ENCODE measurements around the gene ALMS1. TPM values are rescaled to one million over a fixed set of nuclear protein-coding genes. Genes with fewer than 3 reads are reported as not detected.
"Not testable (repeated sequence)": the region's sequence is repeated elsewhere in the genome, so short reads cannot be mapped to it uniquely, and the experiment has no call there.

The ALMS1 gene
- polyA plus RNA-seq, 3 donors = 0.55 to 5.2 (median 0.64) TPM

DNA sequence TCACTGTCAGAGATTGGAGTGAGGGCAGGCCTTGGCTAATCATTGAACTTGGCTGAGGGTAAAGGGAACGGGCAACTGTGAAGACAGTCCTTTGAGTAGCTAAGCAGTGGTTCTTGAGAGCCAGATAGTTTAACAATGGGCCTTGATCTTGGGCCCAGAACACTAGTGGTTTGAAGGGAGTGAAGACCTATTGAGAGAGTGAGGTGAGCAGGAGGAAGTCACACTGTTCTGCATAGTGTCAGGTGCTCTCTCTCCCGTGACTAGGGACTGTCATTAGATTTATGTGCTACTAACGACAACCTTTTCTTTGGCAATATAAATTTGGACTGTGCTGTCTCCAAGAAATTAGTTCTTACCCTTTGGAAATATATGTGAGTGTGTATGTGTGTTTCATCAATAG, 44.6 kb upstream of the ALMS1 start:
- no peak overlapping the region for H3K4me3 Mint-ChIP-seq
- H3K4me1 Mint-ChIP-seq = peaks cover 3% of the 10 kb centered on the region
- no peaks in the 10 kb centered on the region for H3K36me3 ChIP-seq (replicated peaks in 1 of 2; ENCODE audit: control insufficient read depth in 1 of 2, insufficient read depth in 2 of 2, low read length in 2 of 2)
- TF ChIP-seq, protein P1, sequence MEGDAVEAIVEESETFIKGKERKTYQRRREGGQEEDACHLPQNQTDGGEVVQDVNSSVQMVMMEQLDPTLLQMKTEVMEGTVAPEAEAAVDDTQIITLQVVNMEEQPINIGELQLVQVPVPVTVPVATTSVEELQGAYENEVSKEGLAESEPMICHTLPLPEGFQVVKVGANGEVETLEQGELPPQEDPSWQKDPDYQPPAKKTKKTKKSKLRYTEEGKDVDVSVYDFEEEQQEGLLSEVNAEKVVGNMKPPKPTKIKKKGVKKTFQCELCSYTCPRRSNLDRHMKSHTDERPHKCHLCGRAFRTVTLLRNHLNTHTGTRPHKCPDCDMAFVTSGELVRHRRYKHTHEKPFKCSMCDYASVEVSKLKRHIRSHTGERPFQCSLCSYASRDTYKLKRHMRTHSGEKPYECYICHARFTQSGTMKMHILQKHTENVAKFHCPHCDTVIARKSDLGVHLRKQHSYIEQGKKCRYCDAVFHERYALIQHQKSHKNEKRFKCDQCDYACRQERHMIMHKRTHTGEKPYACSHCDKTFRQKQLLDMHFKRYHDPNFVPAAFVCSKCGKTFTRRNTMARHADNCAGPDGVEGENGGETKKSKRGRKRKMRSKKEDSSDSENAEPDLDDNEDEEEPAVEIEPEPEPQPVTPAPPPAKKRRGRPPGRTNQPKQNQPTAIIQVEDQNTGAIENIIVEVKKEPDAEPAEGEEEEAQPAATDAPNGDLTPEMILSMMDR (IDR thresholded peaks at IDR 0.05) = no peak
- peaks cover 3 to 6% (median 5%) of the 10 kb centered on the region in 3 donors for H3K27me3 Mint-ChIP-seq (ENCODE audit: low read depth in 3 of 3)
- H3K4me3 ChIP-seq (replicated peaks in 1 of 3; ENCODE audit: low read depth in 2 of 3, low read length in 3 of 3) = no peak overlapping the region
- intact Hi-C loops (cut with micrococcal nuclease) = no loop called here
- H3K27ac ChIP-seq (ENCODE audit: low read depth in 1 of 2, low read length in 2 of 2) = no peak overlapping the region
- no peak overlapping the region for H3K4me2 ChIP-seq (replicated peaks; ENCODE audit: extremely low read depth, low read length, poor library complexity, severe bottlenecking)
- no peak overlapping the region for H2AFZ ChIP-seq (ENCODE audit: insufficient read depth, low read depth, low read length, poor library complexity, severe bottlenecking)
- no peaks in the 10 kb centered on the region for H3K9me3 ChIP-seq (replicated peaks in 1 of 2; ENCODE audit: control insufficient read depth in 1 of 2, insufficient read depth in 1 of 2, low read length in 2 of 2)
- H3K27ac Mint-ChIP-seq = no peak overlapping the region
- no peak for DNase-seq
- H4K20me1 ChIP-seq (ENCODE audit: insufficient read depth, low read length) = no peaks in the 10 kb centered on the region
- no peak overlapping the region for H3K9ac ChIP-seq (ENCODE audit: insufficient read depth, low read length, poor library complexity, severe bottlenecking)
- H3K27me3 ChIP-seq (ENCODE audit: control insufficient read depth in 2 of 2, insufficient read depth in 2 of 2, low read length in 2 of 2) = no peaks in the 10 kb centered on the region
- H3K4me1 ChIP-seq (ENCODE audit: control insufficient read depth in 1 of 2, insufficient read depth in 2 of 2, low read length in 2 of 2) = no peaks in the 10 kb centered on the region
- WGBS (ENCODE audit: insufficient coverage) = 60% methylated on average over 2 of the region's 3 CpGs
- peaks cover 0 to 5% (median 2%) of the 10 kb centered on the region in 7 donors for H3K9me3 Mint-ChIP-seq
- no peaks in the 10 kb centered on the region for H3K79me2 ChIP-seq (ENCODE audit: insufficient read depth, low read length)
- H3K36me3 Mint-ChIP-seq = no peaks in the 10 kb centered on the region

DNA sequence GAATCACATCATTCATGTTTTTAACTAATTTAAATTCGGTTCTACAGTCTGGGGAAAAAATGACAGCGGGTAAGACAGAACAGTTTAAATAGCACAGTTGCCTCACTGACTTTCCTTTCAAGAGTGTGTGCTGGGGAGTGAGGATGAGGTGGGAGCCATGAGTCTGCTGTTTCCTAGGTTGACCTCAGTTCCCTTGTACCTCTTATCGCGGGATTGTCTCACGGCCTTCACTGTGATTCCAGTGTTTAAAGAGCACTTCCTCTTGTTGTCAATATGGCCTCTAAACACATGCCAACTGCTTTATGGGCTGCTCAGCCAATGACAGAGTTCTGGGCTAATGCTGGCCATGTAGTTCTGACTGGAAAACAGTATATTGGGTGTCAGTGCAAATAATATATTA, 41.6 kb upstream of the ALMS1 start:
- H3K27me3 ChIP-seq (ENCODE audit: control insufficient read depth in 2 of 2, insufficient read depth in 2 of 2, low read length in 2 of 2) = no peaks in the 10 kb centered on the region
- H4K20me1 ChIP-seq (ENCODE audit: insufficient read depth, low read length) = no peaks in the 10 kb centered on the region
- intact Hi-C loops (cut with micrococcal nuclease) = no loop called here
- no peak overlapping the region for H3K4me3 ChIP-seq (replicated peaks in 1 of 3; ENCODE audit: low read depth in 2 of 3, low read length in 3 of 3)
- no peak overlapping the region for H3K4me2 ChIP-seq (replicated peaks; ENCODE audit: extremely low read depth, low read length, poor library complexity, severe bottlenecking)
- H3K79me2 ChIP-seq (ENCODE audit: insufficient read depth, low read length) = no peaks in the 10 kb centered on the region
- TF ChIP-seq, protein P1 (IDR thresholded peaks at IDR 0.05) = no peak
- Mint-ChIP-seq H3K4me1 (no peaks in the 10 kb centered on the region), H3K9me3 (peaks cover 0 to 9% (median 2%) of the 10 kb centered on the region in 7 donors), H3K36me3 (no peaks in the 10 kb centered on the region), H3K27ac (no peak overlapping the region), H3K27me3 (ENCODE audit: low read depth in 3 of 3) (peaks cover 4 to 15% (median 13%) of the 10 kb centered on the region in 3 donors), H3K4me3 (no peak overlapping the region)
- no peaks in the 10 kb centered on the region for H3K36me3 ChIP-seq (replicated peaks in 1 of 2; ENCODE audit: control insufficient read depth in 1 of 2, insufficient read depth in 2 of 2, low read length in 2 of 2)
- no peak overlapping the region for H2AFZ ChIP-seq (ENCODE audit: insufficient read depth, low read depth, low read length, poor library complexity, severe bottlenecking)
- no peak overlapping the region for H3K9ac ChIP-seq (ENCODE audit: insufficient read depth, low read length, poor library complexity, severe bottlenecking)
- WGBS (ENCODE audit: insufficient coverage) = 76% methylated on average over 3 of the region's 5 CpGs
- no peaks in the 10 kb centered on the region for H3K4me1 ChIP-seq (ENCODE audit: control insufficient read depth in 1 of 2, insufficient read depth in 2 of 2, low read length in 2 of 2)
- DNase-seq = no peak
- no peak overlapping the region for H3K27ac ChIP-seq (ENCODE audit: low read depth in 1 of 2, low read length in 2 of 2)
- H3K9me3 ChIP-seq (replicated peaks in 1 of 2; ENCODE audit: control insufficient read depth in 1 of 2, insufficient read depth in 1 of 2, low read length in 2 of 2) = no peaks in the 10 kb centered on the region

DNA sequence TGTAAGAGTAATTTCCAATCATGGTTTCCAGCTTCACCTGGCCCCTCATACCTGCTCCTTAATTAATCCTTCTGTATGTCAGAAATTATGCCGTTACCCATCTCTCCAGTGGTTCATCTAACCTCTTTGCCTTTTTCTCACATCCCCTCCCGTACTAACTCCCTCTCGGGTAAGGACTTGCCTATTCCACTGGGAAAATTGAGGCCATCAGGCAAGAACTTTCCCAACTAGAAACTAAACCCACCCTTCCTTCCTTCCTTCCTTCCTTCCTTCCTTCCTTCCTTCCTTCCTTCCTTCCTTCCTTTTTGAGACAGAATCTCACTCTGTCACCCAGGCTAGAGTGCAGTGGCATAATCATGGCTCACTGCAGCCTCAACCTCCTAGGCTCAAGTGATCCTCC, 40.9 kb upstream of the ALMS1 start:
- H2AFZ ChIP-seq (ENCODE audit: insufficient read depth, low read depth, low read length, poor library complexity, severe bottlenecking); H3K36me3 ChIP-seq (replicated peaks in 1 of 2; ENCODE audit: control insufficient read depth in 1 of 2, insufficient read depth in 2 of 2, low read length in 2 of 2); H3K27ac ChIP-seq (ENCODE audit: low read depth in 1 of 2, low read length in 2 of 2); intact Hi-C loops (cut with micrococcal nuclease); H3K27me3 ChIP-seq (ENCODE audit: control insufficient read depth in 2 of 2, insufficient read depth in 2 of 2, low read length in 2 of 2); H3K9ac ChIP-seq (ENCODE audit: insufficient read depth, low read length, poor library complexity, severe bottlenecking); H4K20me1 ChIP-seq (ENCODE audit: insufficient read depth, low read length); H3K9me3 Mint-ChIP-seq; H3K36me3 Mint-ChIP-seq; H3K4me3 Mint-ChIP-seq; H3K4me1 Mint-ChIP-seq; H3K4me3 ChIP-seq (replicated peaks in 1 of 3; ENCODE audit: low read depth in 2 of 3, low read length in 3 of 3); DNase-seq; H3K9me3 ChIP-seq (replicated peaks in 1 of 2; ENCODE audit: control insufficient read depth in 1 of 2, insufficient read depth in 1 of 2, low read length in 2 of 2); H3K79me2 ChIP-seq (ENCODE audit: insufficient read depth, low read length); H3K4me1 ChIP-seq (ENCODE audit: control insufficient read depth in 1 of 2, insufficient read depth in 2 of 2, low read length in 2 of 2); H3K4me2 ChIP-seq (replicated peaks; ENCODE audit: extremely low read depth, low read length, poor library complexity, severe bottlenecking); H3K27ac Mint-ChIP-seq: not testable (repeated sequence)
- WGBS (ENCODE audit: insufficient coverage) = 100% methylated on average over 3 of the region's 3 CpGs
- peaks cover 4 to 15% (median 11%) of the 10 kb centered on the region in 3 donors for H3K27me3 Mint-ChIP-seq (ENCODE audit: low read depth in 3 of 3)
